Stimulated activated CD4-positive, alpha-beta T cell treated with anti-CD3 and anti-CD28 coated beads, Interleukin-4, amount 100 ng/mL, for 1 hour (primary cell): ENCODE results near the gene PSMA7.

Experiments used
- DNase-seq: peaks from one replicate; pipeline ENCODE4 v3.0.0-alpha.2; 2020

Gene PSMA7

GRCh38 chr20:62135573-62136266 lies 7.5 kb downstream of the PSMA7 start:
- DNase-seq: no peak

DNA sequence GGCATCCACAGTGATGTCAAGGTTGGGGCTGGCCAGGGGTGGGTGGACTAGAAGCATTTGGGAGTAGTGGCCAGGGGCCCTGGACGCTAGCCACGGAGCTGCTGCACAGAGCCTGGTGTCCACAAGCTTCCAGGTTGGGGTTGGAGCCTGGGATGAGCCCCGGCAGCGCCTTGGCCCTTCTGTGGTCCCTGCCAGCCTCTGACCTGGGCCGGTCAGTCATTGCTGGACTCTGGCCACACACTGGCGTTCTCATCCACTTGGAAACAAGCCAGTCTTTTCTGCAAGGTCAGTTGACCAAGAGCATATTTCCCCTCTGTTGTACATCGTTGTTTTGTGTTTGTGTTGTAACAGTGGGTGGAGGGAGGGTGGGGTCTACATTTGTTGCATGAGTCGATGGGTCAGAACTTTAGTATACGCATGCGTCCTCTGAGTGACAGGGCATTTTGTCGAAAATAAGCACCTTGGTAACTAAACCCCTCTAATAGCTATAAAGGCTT lies 8.4 kb downstream of the PSMA7 start:
- no peak for DNase-seq

DNA sequence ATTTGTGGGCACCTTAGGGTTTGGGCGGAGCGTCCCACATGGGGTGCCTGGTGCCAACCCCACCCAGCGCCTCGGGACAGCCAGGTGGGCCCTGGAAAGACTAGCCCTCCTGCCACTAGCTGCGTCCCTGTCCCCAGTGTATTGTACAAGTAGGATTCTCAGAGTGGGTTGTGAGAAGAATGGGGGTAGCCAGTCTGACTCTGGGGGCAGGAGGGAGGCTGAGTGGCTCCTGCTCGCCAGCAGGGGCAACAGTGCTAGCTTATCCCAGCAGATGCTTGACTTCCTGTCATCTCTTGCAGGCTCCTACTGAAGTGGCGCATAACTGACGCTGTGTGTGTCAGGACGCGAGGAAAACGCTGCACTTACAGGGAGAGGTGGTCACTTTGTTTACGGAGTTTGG lies 9.3 kb downstream of the PSMA7 start:
- DNase-seq: no peak

DNA sequence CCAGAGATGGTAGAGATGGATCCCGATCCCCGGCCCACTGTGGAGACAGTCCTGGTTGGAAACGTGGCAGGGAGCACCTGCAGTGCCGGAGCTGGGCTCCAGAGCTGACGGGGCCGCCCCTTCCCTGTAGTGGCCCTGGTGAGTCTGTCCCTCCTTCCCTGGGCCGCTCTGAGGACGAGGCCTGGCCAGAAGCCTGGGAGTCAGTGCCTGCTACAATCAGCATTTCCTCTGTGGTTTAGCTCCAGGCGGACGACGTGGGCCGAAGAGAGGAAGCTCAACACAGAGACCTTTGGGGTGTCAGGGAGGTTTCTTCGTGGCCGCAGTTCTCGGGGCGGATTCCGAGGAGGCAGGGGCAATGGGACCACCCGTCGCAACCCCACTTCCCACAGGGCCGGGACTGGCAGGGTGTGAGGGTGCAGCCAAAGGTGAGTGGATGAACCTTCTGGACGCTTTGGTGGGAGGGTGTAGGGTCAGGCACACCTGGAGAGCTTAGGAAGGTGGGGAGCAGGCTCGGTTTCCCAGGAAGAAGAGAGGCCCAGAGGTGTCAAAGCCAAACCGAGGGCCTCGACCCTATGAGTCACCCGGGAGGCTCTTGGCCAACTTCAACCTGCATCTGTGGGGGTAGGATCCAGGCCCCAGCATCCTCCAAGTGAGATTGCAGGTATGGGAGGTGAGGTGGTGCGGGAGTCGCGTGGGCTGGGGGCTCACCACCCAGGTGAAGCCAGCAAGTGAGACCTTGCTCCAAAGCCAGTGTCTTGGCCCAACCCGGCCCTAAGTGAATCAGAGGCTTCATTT lies 9.9 kb downstream of the PSMA7 start:
- no peak for DNase-seq

GRCh38 chr20:62132421-62132820 lies 10.8 kb downstream of the PSMA7 start:
- DNase-seq: no peak

- no peak for DNase-seq
These were observed 11.5 kb downstream of the PSMA7 start for GRCh38 chr20:62131560-62132320.

- no peak for DNase-seq
These were observed 13.3 kb downstream of the PSMA7 start for GRCh38 chr20:62129731-62130531.

GRCh38 chr20:62128502-62128901 lies 14.7 kb downstream of the PSMA7 start:
- DNase-seq: no peak

DNA sequence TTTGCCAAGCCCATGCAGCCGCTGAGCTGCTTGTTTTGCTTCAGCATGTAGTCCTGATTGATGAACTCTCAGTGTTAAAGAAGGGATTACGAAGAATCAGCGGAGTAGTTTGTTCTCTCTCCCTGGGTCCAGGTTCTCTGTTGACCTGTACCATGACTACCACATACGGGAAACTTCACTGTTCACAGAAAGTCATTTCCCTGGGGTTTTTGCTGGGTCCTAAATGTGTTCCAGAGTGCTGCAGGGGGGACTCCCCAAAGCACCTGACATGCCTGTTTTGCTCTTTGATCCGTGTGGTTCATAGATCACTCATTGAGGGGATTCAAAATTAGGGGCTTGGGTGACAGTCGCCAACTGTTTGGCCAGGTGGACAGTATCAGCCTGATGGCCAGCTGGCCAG lies 15.4 kb downstream of the PSMA7 start:
- DNase-seq: no peak

DNA sequence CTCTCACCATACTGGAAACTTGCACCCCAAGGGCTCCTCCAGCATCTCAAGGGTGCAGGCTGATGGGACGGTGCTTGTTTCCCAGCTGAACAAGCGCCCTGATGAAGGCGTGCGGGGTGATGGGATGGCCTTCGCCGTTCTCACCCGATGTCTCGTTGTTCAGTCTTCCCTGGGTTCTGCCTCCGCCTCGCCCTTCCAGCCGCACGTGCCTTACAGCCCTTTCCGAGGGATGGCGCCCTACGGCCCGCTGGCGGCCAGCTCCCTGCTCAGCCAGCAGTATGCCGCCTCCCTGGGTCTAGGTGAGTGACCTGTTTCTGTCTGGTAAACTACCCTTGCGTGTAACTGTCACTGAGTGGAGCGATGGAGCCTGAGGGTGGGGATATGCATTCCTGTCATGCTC lies 17.1 kb downstream of the PSMA7 start:
- DNase-seq: no peak

DNA sequence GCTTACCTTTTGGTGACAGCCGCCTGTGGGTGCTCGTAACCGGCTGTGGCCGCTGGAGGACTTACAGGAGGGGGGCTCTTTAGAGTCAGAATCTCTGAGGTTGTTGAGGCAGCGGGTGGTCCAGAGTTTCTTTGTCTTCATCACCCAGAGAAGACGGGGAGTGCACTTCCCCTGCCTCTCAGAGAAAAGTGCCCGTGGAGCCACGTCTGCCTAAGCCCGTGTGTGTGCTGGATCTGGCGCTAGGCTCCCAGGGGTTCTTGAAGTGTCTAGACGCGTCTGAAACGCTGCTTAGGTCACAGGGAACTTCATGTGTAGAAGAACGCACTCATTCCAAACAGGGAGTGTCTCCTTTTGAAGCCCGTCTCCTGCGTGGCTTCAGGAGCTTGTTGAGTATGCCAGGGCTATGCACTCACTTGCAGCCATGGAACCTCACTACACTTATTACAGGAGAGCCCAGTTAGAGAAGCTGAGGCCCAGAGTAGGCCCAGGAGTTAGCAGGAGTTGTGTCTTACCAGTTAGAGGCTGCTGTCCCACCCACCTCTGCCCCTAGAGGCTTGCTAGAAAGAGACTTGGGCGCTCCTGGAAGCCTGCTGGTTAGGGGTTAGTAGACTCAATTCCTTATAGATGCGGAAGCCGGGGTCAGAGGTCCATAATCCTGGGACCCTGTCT lies 19.6 kb downstream of the PSMA7 start:
- DNase-seq: no peak

DNA sequence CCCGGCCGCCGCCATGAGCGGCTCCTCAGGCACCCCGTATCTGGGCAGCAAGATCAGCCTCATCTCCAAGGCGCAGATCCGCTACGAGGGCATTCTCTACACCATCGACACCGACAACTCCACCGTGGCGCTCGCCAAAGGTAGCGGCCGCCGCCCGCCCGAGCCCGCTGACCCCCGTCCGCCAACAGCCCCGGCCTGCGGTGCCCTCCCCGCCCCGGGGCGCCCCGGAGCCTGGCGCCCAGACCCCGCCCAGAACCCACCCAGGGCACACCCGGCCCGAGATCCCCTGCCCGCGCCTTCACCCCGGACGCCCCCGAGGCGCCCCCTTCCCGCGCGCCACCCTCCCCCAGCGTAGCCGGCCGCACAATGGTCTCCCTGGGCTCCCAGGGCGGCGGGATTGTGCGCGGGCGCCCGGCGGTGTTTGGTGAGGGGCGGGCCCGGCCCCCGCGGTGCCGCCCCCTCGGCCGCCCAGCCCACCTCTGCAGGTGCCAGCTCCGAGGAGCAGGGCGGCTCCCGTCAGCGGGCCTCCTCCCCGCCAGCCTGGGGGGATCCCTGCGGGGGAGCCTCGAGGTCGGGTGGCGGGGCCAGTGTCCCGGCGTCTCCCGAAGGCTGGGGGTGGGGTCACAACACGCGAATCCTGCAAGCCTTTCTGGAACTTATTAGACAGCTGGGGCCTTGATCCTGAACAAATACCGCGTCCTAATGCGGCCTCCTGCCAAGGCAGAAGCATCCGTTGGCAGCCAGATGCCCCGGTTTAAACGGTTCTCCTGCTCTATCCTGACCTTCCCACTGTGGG lies 20.3 kb downstream of the PSMA7 start:
- peak; percentile 52 for DNase-seq

DNA sequence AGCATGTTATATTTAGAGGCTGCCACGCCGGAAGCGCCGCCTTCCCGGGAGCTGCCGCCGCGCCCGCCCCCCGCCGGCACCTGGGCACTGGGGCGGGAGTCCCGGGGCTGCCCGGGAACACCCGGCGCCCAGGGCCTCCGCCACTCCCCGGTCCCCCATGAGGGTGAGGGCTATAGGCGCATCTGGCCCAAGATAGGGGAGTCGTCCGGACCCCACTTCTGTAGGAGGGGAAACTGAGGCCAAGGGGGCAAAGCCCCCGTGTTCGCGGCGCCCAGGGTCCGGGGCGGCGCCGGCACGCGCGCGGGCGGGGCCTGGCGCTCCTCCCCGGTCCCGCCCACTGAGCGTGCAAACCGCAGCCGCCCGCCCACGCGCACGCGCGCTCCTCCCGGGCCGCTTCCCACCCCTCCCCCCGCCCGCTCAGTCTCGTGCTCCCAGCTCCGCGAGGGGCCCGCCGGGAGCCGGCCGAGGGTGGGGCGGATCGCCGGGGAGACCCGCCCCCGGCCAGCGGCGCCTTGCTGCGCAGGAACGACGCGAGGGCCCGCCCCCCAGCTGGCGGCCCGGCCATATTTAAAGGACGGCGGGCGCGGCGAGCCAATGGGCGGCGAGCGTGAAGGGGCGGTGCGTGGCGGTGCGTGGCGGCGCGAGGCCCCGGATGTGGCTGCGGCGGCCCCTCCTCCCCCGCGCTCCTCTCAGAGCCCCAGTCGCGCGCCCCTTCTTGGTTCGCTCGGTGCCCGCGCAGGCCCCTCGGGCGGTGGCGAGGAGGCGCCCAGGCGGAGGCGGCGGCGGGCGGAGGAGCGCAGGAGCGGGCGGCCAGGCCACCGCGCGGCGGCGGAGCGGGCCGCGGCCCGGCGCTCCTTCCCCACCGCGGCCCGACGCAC lies 21.2 kb downstream of the PSMA7 start, which contains the start of gene LSM14B:
TSS of gene LSM14B (plus strand) at position 700 of the 878 bp plus-strand sequence. CDS start 192 bp downstream, outside the sequence.
- peak; percentile 99 for DNase-seq

DNA sequence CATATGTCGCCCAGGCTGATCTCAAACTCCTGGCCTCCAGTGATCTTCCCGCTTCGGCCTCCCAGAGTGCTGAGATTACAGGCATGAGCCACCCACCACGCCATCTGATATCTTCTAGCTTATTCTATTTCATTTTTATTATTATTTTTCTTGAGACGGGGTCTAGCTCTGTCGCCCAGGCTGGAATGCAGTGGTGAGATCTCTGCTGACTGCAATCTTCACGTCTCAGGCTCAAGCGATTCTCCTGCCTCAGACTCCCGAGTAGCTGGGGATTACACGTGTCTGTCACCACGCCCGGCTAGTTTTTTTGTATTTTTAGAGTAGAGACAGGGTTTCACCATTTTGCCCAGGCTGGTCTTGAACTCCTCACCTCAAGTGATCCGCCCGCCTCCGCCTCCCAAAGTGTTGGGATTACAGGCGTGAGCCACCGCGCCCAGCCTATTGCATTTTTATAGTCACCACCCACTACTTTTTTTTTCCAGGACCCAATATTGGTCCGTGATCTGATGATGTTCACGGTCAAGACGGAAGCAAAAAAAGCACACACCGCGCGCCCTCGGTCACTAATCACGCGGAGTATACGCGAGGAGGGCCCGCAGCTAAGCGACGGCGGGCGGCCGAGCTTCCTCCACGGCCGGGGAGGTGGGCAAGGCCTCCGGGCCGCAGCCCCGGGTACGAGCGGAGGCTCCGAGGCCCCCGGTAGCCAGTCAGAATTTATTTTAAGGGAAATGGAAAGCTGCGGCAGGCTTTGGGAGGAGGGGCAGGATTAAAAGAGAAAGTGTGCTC lies 22.0 kb downstream of the PSMA7 start:
- DNase-seq: no peak

- DNase-seq: no peak
These were observed 22.8 kb downstream of the PSMA7 start for GRCh38 chr20:62120365-62120762.

GRCh38 chr20:62119591-62120364 lies 23.4 kb downstream of the PSMA7 start:
- no peak for DNase-seq

DNA sequence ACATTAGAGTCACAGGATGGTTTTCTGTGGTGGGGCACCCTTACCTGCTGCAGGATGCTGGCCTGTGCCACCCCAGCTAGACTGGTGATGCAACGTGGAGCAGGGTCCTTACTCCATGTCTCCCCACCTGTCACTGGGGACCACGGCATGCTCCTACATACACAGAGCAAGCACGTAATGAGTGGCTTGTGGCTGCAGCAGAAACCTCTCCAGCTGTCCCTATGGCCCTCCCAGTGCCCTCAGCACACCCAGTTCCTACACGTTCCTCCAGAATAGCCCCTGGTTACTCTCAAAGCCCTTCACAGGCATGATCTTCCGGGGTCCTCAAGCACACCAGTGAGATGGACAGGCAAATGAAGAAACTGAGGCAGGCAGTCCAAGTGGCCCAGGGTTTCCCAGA lies 24.1 kb downstream of the PSMA7 start:
- no peak for DNase-seq
